ENCODE data around the gene LENEP.

Gene LENEP, protein sequence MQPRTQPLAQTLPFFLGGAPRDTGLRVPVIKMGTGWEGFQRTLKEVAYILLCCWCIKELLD

GRCh38 chr1:154993572-154994268, at the start of gene LENEP:
LENEP (plus strand) TSS chr1:154993586; CDS start chr1:154993608, 22 bp downstream.
- Histone ChIP-seq H3K36me3 (ENCODE audit: control insufficient read depth, insufficient read depth, low read length) (peaks cover 12% of the 10 kb centered on the region), H3K9me3 (ENCODE audit: control insufficient read depth, insufficient read depth, low read length) (no peaks in the 10 kb centered on the region), H3K27me3 (ENCODE audit: control insufficient read depth, insufficient read depth, low read length) (no peaks in the 10 kb centered on the region), H3K4me1 (ENCODE audit: control insufficient read depth, insufficient read depth, low read length) (no peaks in the 10 kb centered on the region), H3K4me3 (ENCODE audit: low read length) (no peak within 1 kb of the TSS), H3K27ac (ENCODE audit: low read length) (no peak within 1 kb of the TSS)
- no CpG with 5 or more reads among the region's 8 CpGs for WGBS (ENCODE audit: insufficient coverage, insufficient read length)
- DNase-seq (ENCODE audit: low read depth, low spot score), result no peak

DNA sequence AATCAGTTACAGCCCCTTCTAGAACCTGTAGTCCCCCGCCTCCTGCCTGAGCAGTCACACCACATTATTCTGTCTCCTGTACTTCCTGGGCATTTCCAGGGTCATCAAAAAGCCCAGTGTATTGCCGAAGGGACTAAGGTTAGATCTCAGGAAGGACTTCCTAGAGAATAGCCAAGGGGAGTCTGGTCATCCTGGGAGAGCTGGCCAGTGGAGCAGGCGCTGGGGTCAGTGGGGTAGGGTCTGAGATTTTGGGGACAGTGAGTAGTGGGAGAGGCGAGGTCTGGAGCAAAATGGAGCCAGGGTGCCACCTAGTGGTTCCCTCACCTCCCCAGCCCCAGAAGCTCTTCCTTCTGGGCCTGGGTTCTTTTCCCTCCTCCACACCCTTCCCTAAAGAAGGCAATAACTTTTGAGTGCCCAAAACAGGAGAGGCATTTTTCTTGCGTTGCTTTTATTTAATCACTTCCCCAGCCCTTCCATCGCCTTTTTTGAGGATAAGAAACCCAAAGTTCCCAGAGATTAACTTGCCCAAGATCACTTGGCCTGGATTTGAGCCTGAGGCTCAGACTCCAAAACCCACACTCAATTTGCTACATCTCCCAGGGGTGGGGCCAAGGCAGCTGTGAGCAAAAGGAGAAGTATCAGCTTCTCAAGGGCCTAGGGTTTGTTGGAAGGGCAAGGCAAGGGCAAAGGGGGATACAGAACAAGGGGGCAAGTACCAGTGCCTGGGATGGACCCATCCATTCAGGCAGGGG, 49.6 kb upstream of the LENEP start:
- no CpG with 5 or more reads among the region's 6 CpGs for WGBS (ENCODE audit: insufficient coverage, insufficient read length)
- H3K9me3 ChIP-seq (ENCODE audit: control insufficient read depth, insufficient read depth, low read length), result no peaks in the 10 kb centered on the region
- no peak for DNase-seq (ENCODE audit: low read depth, low spot score)
- no peaks in the 10 kb centered on the region for H3K36me3 ChIP-seq (ENCODE audit: control insufficient read depth, insufficient read depth, low read length)
- peaks cover 6% of the 10 kb centered on the region for H3K4me1 ChIP-seq (ENCODE audit: control insufficient read depth, insufficient read depth, low read length)
- H3K27me3 ChIP-seq (ENCODE audit: control insufficient read depth, insufficient read depth, low read length), result no peaks in the 10 kb centered on the region
- H3K4me3 ChIP-seq (ENCODE audit: low read length), result no peak overlapping the region
- H3K27ac ChIP-seq (ENCODE audit: low read length), result no peak overlapping the region

- DNase-seq (ENCODE audit: low read depth, low spot score), result no peak
- Histone ChIP-seq H3K27ac (ENCODE audit: low read length) (no peak overlapping the region), H3K27me3 (ENCODE audit: control insufficient read depth, insufficient read depth, low read length) (no peaks in the 10 kb centered on the region), H3K4me1 (ENCODE audit: control insufficient read depth, insufficient read depth, low read length) (peaks cover 6% of the 10 kb centered on the region), H3K36me3 (ENCODE audit: control insufficient read depth, insufficient read depth, low read length) (no peaks in the 10 kb centered on the region), H3K9me3 (ENCODE audit: control insufficient read depth, insufficient read depth, low read length) (no peaks in the 10 kb centered on the region), H3K4me3 (ENCODE audit: low read length) (no peak overlapping the region)
- no CpG with 5 or more reads among the region's 9 CpGs for WGBS (ENCODE audit: insufficient coverage, insufficient read length)
These were observed 48.8 kb upstream of the LENEP start for GRCh38 chr1:154944401-154945159.

- no peak overlapping the region for H3K27ac ChIP-seq (ENCODE audit: low read length)
- H3K36me3 ChIP-seq (ENCODE audit: control insufficient read depth, insufficient read depth, low read length), result no peaks in the 10 kb centered on the region
- no peaks in the 10 kb centered on the region for H3K9me3 ChIP-seq (ENCODE audit: control insufficient read depth, insufficient read depth, low read length)
- H3K4me3 ChIP-seq (ENCODE audit: low read length), result no peak overlapping the region
- peaks cover 4% of the 10 kb centered on the region for H3K4me1 ChIP-seq (ENCODE audit: control insufficient read depth, insufficient read depth, low read length)
- H3K27me3 ChIP-seq (ENCODE audit: control insufficient read depth, insufficient read depth, low read length), result no peaks in the 10 kb centered on the region
- WGBS (ENCODE audit: insufficient coverage, insufficient read length), result no CpG with 5 or more reads among the region's 15 CpGs
- no peak for DNase-seq (ENCODE audit: low read depth, low spot score)
These were observed 48.0 kb upstream of the LENEP start for GRCh38 chr1:154945160-154945961.

GRCh38 chr1:154945962-154946850, 47.2 kb upstream of the LENEP start:
- Histone ChIP-seq H3K4me1 (ENCODE audit: control insufficient read depth, insufficient read depth, low read length) (peaks cover 3% of the 10 kb centered on the region), H3K27me3 (ENCODE audit: control insufficient read depth, insufficient read depth, low read length) (no peaks in the 10 kb centered on the region), H3K4me3 (ENCODE audit: low read length) (no peak overlapping the region), H3K27ac (ENCODE audit: low read length) (no peak overlapping the region), H3K36me3 (ENCODE audit: control insufficient read depth, insufficient read depth, low read length) (no peaks in the 10 kb centered on the region), H3K9me3 (ENCODE audit: control insufficient read depth, insufficient read depth, low read length) (no peaks in the 10 kb centered on the region)
- no peak for DNase-seq (ENCODE audit: low read depth, low spot score)
- WGBS (ENCODE audit: insufficient coverage, insufficient read length), result no CpG with 5 or more reads among the region's 17 CpGs

GRCh38 chr1:154948079-154948478, 45.3 kb upstream of the LENEP start:
- no peaks in the 10 kb centered on the region; the same call in 1 of the 2 replicates for H3K4me1 ChIP-seq (ENCODE audit: control insufficient read depth, insufficient read depth, low read length)
- no peaks in the 10 kb centered on the region for H3K27me3 ChIP-seq (ENCODE audit: control insufficient read depth, insufficient read depth, low read length)
- no peak overlapping the region for H3K27ac ChIP-seq (ENCODE audit: low read length)
- H3K9me3 ChIP-seq (ENCODE audit: control insufficient read depth, insufficient read depth, low read length), result no peaks in the 10 kb centered on the region
- no CpG with 5 or more reads among the region's 11 CpGs for WGBS (ENCODE audit: insufficient coverage, insufficient read length)
- H3K4me3 ChIP-seq (ENCODE audit: low read length), result no peak overlapping the region
- no peak for DNase-seq (ENCODE audit: low read depth, low spot score)
- no peaks in the 10 kb centered on the region for H3K36me3 ChIP-seq (ENCODE audit: control insufficient read depth, insufficient read depth, low read length)

- no peak overlapping the region for H3K4me3 ChIP-seq (ENCODE audit: low read length)
- H3K4me1 ChIP-seq (ENCODE audit: control insufficient read depth, insufficient read depth, low read length), result peaks cover 6% of the 10 kb centered on the region; the same call in 1 of the 2 replicates
- H3K9me3 ChIP-seq (ENCODE audit: control insufficient read depth, insufficient read depth, low read length), result no peaks in the 10 kb centered on the region
- H3K36me3 ChIP-seq (ENCODE audit: control insufficient read depth, insufficient read depth, low read length), result no peaks in the 10 kb centered on the region
- no CpG with 5 or more reads among the region's 15 CpGs for WGBS (ENCODE audit: insufficient coverage, insufficient read length)
- H3K27ac ChIP-seq (ENCODE audit: low read length), result no peak overlapping the region
- no peaks in the 10 kb centered on the region for H3K27me3 ChIP-seq (ENCODE audit: control insufficient read depth, insufficient read depth, low read length)
- no peak for DNase-seq (ENCODE audit: low read depth, low spot score)
These were observed 41.3 kb upstream of the LENEP start for GRCh38 chr1:154951901-154952657.

DNA sequence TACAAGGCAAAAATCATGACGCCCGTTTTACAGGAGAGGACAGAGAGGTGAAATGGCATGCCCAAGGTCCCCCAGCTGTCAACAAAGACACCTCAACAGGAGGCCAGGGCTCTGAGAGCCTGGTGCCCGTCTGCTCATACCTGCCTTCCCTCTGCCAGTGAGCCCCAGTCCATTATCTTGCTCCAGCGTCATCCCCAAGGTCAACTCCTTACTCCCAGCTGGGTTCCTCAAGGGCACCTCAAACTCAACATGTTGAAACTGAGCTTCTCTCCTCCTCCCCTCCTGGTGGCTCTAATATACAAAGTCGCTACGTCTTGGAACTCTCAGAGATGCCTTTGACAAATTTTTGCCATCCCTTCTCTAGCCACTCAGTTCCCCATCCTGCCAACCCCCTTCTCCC, 40.7 kb upstream of the LENEP start:
- H3K4me3 ChIP-seq (ENCODE audit: low read length), result no peak overlapping the region
- DNase-seq (ENCODE audit: low read depth, low spot score), result no peak
- no CpG with 5 or more reads among the region's 6 CpGs for WGBS (ENCODE audit: insufficient coverage, insufficient read length)
- H3K4me1 ChIP-seq (ENCODE audit: control insufficient read depth, insufficient read depth, low read length), result peaks cover 7% of the 10 kb centered on the region; the same call in 1 of the 2 replicates
- H3K27ac ChIP-seq (ENCODE audit: low read length), result no peak overlapping the region
- no peaks in the 10 kb centered on the region for H3K9me3 ChIP-seq (ENCODE audit: control insufficient read depth, insufficient read depth, low read length)
- no peaks in the 10 kb centered on the region for H3K27me3 ChIP-seq (ENCODE audit: control insufficient read depth, insufficient read depth, low read length)
- no peaks in the 10 kb centered on the region for H3K36me3 ChIP-seq (ENCODE audit: control insufficient read depth, insufficient read depth, low read length)

DNA sequence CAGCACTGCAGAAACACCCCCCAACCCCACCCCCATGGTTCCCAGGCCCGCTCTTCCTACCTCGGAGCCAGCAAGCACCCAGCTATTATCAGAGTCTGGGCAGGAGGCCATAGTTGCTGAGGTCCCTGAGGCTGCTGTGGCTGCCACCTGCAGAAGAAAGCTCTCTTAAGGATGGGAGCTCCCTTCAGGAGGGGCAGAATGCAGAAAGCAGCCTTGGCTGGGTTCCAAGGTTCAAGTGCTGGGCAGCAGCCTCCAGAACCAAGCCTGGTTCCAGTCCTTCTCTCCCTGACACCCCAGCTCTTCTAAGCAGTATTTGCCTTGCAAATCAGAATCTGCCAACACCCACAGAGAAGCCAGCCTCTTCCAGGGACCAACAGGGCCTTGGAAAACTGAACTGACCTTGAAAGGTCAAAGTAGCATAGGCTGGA, 39.8 kb upstream of the LENEP start:
- Histone ChIP-seq H3K4me1 (ENCODE audit: control insufficient read depth, insufficient read depth, low read length) (peaks cover 7% of the 10 kb centered on the region; the same call in 1 of the 2 replicates), H3K27ac (ENCODE audit: low read length) (no peak overlapping the region), H3K9me3 (ENCODE audit: control insufficient read depth, insufficient read depth, low read length) (no peaks in the 10 kb centered on the region), H3K27me3 (ENCODE audit: control insufficient read depth, insufficient read depth, low read length) (no peaks in the 10 kb centered on the region), H3K36me3 (ENCODE audit: control insufficient read depth, insufficient read depth, low read length) (no peaks in the 10 kb centered on the region), H3K4me3 (ENCODE audit: low read length) (no peak overlapping the region)
- no peak for DNase-seq (ENCODE audit: low read depth, low spot score)
- no CpG with 5 or more reads among the region's 2 CpGs for WGBS (ENCODE audit: insufficient coverage, insufficient read length)
